ENCODE data around the gene VKORC1L1. TPM values are rescaled to one million over a fixed set of nuclear protein-coding genes. Genes with fewer than 3 reads are reported as not detected.
"Not testable (repeated sequence)": the region's sequence is repeated elsewhere in the genome, so short reads cannot be mapped to it uniquely, and the experiment has no call there.

The VKORC1L1 gene
- total RNA-seq, 2 experiments from 2014 or later, result 1.9 to 3.0 TPM

GRCh38 chr7:65962033-65962432, 89.2 kb downstream of the VKORC1L1 start:
- H3K9me3 ChIP-seq (ENCODE audit: control insufficient read depth in 1 of 2, insufficient read depth in 1 of 2, low read length in 2 of 2), result no peaks in the 10 kb centered on the region
- no peaks in the 10 kb centered on the region for H3K27me3 ChIP-seq (ENCODE audit: control insufficient read depth in 1 of 2, insufficient read depth in 2 of 2, low read length in 2 of 2)
- H3K9me3 Mint-ChIP-seq, result no peaks in the 10 kb centered on the region
- H3K36me3 ChIP-seq (ENCODE audit: insufficient read depth, low read length), result peaks cover 61% of the 10 kb centered on the region
- CTCF ChIA-PET, result no interaction called here
- H3K27ac ChIP-seq (ENCODE audit: low read depth in 1 of 2, low read length in 2 of 2), result no peak overlapping the region
- ATAC-seq (ENCODE audit: poor library complexity) (no peak), DNase-seq (no peak)
- H3K4me1 Mint-ChIP-seq (ENCODE audit: low read depth), result no peaks in the 10 kb centered on the region
- H3K27ac Mint-ChIP-seq, result no peak overlapping the region
- intact Hi-C loops (cut with DNase I, micrococcal nuclease), result no loop called here
- no peaks in the 10 kb centered on the region for H3K4me1 ChIP-seq (ENCODE audit: insufficient read depth, low read length)
- H3K4me3 Mint-ChIP-seq, result no peak overlapping the region
- H3K36me3 Mint-ChIP-seq (ENCODE audit: low read depth), result peaks cover 88% of the 10 kb centered on the region
- H3K27me3 Mint-ChIP-seq, result no peaks in the 10 kb centered on the region
- TF ChIP-seq, protein P1, sequence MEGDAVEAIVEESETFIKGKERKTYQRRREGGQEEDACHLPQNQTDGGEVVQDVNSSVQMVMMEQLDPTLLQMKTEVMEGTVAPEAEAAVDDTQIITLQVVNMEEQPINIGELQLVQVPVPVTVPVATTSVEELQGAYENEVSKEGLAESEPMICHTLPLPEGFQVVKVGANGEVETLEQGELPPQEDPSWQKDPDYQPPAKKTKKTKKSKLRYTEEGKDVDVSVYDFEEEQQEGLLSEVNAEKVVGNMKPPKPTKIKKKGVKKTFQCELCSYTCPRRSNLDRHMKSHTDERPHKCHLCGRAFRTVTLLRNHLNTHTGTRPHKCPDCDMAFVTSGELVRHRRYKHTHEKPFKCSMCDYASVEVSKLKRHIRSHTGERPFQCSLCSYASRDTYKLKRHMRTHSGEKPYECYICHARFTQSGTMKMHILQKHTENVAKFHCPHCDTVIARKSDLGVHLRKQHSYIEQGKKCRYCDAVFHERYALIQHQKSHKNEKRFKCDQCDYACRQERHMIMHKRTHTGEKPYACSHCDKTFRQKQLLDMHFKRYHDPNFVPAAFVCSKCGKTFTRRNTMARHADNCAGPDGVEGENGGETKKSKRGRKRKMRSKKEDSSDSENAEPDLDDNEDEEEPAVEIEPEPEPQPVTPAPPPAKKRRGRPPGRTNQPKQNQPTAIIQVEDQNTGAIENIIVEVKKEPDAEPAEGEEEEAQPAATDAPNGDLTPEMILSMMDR (IDR thresholded peaks at IDR 0.05), result no peak
- POLR2A ChIA-PET, result no interaction called here
- H3K4me3 ChIP-seq (ENCODE audit: low read length), result no peak overlapping the region

DNA sequence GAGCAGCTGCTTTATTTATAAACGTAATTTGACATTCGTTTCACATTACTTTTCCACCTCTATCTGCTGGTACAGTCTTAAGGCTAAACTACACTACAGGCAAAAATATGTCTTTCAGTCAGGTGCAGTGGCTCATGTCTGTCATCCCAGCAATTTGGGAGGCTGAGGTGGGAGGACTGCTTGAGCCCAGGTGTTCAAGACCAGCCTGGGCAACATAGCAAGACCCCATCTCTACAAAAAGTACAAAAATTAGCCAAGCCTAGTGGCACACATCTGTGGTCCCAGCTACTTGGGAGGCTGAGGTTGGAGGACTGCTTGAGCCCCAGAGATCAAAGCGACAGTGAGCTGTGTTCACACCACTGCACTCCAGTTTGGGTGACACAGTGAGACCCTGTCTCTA, 91.8 kb downstream of the VKORC1L1 start:
- H3K4me1 ChIP-seq (ENCODE audit: insufficient read depth, low read length); ATAC-seq (ENCODE audit: poor library complexity); intact Hi-C loops (cut with DNase I, micrococcal nuclease); DNase-seq; H3K9me3 Mint-ChIP-seq; H3K27ac ChIP-seq (ENCODE audit: low read depth in 1 of 2, low read length in 2 of 2); H3K27me3 Mint-ChIP-seq; H3K9me3 ChIP-seq (ENCODE audit: control insufficient read depth in 1 of 2, insufficient read depth in 1 of 2, low read length in 2 of 2); H3K4me1 Mint-ChIP-seq (ENCODE audit: low read depth); H3K4me3 ChIP-seq (ENCODE audit: low read length); CTCF ChIA-PET; H3K27ac Mint-ChIP-seq; POLR2A ChIA-PET; H3K27me3 ChIP-seq (ENCODE audit: control insufficient read depth in 1 of 2, insufficient read depth in 2 of 2, low read length in 2 of 2); H3K4me3 Mint-ChIP-seq: not testable (repeated sequence)
- H3K36me3 ChIP-seq (ENCODE audit: insufficient read depth, low read length), result peaks cover 87% of the 10 kb centered on the region
- H3K36me3 Mint-ChIP-seq (ENCODE audit: low read depth), result peaks cover 88% of the 10 kb centered on the region

DNA sequence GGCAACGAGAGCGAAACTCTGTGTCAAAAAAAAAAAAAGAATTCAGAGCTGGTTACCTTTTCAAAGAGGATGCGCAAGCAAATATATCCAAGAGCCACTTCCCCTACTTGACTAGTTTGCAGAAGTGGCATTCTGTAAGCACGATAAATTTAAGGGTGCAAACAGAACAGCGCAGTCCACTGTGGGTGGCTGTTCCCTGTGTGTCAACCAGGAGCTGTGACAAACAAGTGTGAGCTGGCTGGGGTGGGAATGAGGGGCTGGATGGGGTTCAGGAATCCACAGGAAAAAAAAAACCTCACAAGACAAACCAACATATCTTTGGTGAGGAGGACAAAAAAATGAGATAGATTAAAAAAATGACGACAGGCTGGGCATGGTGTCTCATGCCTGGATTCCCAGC, 93.3 kb downstream of the VKORC1L1 start:
- H3K4me3 ChIP-seq (ENCODE audit: low read length), result no peak overlapping the region
- H3K27ac ChIP-seq (ENCODE audit: low read depth in 1 of 2, low read length in 2 of 2), result no peak overlapping the region
- peaks cover 88% of the 10 kb centered on the region for H3K36me3 Mint-ChIP-seq (ENCODE audit: low read depth)
- H3K27me3 ChIP-seq (ENCODE audit: control insufficient read depth in 1 of 2, insufficient read depth in 2 of 2, low read length in 2 of 2), result no peaks in the 10 kb centered on the region
- no peaks in the 10 kb centered on the region for H3K27me3 Mint-ChIP-seq
- TF ChIP-seq, protein P1 (IDR thresholded peaks at IDR 0.05), result no peak
- H3K9me3 Mint-ChIP-seq, result no peaks in the 10 kb centered on the region
- H3K27ac Mint-ChIP-seq, result no peak overlapping the region
- ChIA-PET CTCF (no interaction called here), POLR2A (no interaction called here)
- ATAC-seq (ENCODE audit: poor library complexity) (no peak), DNase-seq (no peak)
- H3K4me1 ChIP-seq (ENCODE audit: insufficient read depth, low read length), result no peaks in the 10 kb centered on the region
- no peak overlapping the region for H3K4me3 Mint-ChIP-seq
- H3K4me1 Mint-ChIP-seq (ENCODE audit: low read depth), result no peaks in the 10 kb centered on the region
- peaks cover 80% of the 10 kb centered on the region for H3K36me3 ChIP-seq (ENCODE audit: insufficient read depth, low read length)
- H3K9me3 ChIP-seq (ENCODE audit: control insufficient read depth in 1 of 2, insufficient read depth in 1 of 2, low read length in 2 of 2), result no peaks in the 10 kb centered on the region
- intact Hi-C loops (cut with DNase I, micrococcal nuclease), result no loop called here

DNA sequence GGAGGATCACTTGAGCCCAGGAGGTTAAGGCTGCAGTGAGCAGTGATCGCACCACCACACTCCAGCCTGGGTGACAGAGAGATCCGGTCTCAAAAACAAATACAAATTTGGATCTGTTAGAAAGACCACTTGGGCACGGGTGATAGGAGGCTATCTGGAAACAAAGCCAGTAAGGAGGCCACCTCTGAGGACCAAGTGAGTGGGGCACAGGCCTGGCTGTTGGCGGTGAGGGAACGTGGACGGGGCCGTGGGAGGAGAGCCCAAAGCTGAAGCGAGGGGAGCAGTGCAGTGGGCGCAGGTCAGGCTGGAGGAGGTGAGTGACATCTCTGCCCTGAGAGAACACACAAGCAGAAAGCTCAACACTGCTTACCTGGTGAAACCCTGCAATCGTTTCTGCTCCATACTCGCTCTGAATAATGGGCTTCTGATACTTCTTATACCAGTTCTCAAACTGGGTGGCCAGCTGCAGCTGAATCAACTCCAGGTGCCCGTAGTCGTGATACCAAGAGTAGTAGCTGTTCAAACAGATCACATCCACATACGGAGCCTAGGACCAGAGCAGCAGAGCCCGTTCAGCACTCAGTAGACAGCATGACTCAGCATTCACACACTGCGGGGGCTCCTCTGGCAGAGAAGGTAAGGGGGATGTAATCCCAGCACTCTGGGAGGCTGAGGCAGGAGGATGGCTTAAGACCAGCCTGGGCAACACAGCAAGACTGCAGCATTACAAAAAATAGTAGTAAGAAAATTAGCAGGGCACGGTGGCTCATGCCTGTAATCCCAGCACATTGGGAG, 94.7 kb downstream of the VKORC1L1 start:
- DNase-seq (no peak), ATAC-seq (ENCODE audit: poor library complexity) (no peak)
- Mint-ChIP-seq H3K27ac (no peak overlapping the region), H3K4me3 (no peak overlapping the region), H3K9me3 (no peaks in the 10 kb centered on the region), H3K36me3 (ENCODE audit: low read depth) (peaks cover 90% of the 10 kb centered on the region), H3K4me1 (ENCODE audit: low read depth) (no peaks in the 10 kb centered on the region), H3K27me3 (no peaks in the 10 kb centered on the region)
- intact Hi-C loops (cut with DNase I, micrococcal nuclease), result no loop called here
- Histone ChIP-seq H3K4me3 (ENCODE audit: low read length) (no peak overlapping the region), H3K27me3 (ENCODE audit: control insufficient read depth in 1 of 2, insufficient read depth in 2 of 2, low read length in 2 of 2) (no peaks in the 10 kb centered on the region), H3K9me3 (ENCODE audit: control insufficient read depth in 1 of 2, insufficient read depth in 1 of 2, low read length in 2 of 2) (no peaks in the 10 kb centered on the region), H3K27ac (ENCODE audit: low read depth in 1 of 2, low read length in 2 of 2) (no peak overlapping the region), H3K4me1 (ENCODE audit: insufficient read depth, low read length) (no peaks in the 10 kb centered on the region), H3K36me3 (ENCODE audit: insufficient read depth, low read length) (peaks cover 81% of the 10 kb centered on the region)
- ChIA-PET POLR2A (no interaction called here), CTCF (no interaction called here)
- TF ChIP-seq, protein P1 (IDR thresholded peaks at IDR 0.05), result no peak
